A549 treated with Mapracorat at 1 μM for 4 hours (cell line): ENCODE measurements around the gene SLFNL1. TPM values are rescaled to one million over a fixed set of nuclear protein-coding genes. Genes with fewer than 3 reads are reported as not detected.

Source experiments
- total RNA-seq: library from RNA; stranded (reverse); fragments of 200-300 nt; extraction: Qiagen RNA extraction; gene quantifications from 5 replicates; pipeline ENCODE4 v1.2.3, GENCODE V29; 2022

The SLFNL1 gene
- 0.04 TPM in 1 of 5 replicates, not detected in the others for total RNA-seq

DNA sequence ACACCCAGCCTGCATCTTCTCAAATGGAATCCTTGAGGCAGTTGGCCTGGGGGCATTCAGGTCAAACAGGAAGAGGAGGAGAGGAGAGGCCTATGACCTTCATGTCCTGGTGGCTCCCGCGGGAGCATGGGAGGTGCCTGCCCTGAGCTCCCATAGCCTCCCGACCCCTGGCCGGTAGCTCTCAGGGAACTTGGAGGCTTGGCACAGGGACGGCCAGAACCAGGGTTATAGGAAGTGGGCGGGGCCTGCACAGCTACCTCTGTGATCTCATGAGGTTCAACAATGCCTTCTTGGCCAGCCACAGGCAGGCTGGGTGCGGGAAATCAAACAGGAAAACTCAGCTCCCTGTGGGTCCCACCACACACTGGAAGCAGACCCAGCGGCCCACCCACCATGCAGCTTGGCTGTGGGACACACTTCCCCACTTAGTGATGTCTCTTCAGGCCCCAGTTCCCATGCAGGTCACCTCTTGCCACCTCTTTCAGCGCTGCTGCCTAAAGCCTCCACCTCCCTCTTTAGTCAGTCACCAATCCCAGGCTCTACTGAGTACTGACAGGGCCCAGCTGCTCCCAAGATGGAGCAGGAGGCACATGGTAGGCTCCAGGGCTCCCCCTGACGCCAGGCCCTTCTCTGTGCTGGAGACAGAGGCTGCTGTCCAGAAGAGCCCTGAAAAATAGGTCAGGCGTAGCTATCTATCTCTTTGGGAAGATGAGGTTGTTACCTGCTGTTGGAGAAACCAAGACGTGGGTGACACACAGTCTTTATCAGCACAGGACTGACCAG lies at the start of gene SLFNL1:
TSS of gene SLFNL1 (minus strand) at position 200 of the 783 bp plus-strand sequence. CDS start 1,065 bp downstream, outside the sequence.

DNA sequence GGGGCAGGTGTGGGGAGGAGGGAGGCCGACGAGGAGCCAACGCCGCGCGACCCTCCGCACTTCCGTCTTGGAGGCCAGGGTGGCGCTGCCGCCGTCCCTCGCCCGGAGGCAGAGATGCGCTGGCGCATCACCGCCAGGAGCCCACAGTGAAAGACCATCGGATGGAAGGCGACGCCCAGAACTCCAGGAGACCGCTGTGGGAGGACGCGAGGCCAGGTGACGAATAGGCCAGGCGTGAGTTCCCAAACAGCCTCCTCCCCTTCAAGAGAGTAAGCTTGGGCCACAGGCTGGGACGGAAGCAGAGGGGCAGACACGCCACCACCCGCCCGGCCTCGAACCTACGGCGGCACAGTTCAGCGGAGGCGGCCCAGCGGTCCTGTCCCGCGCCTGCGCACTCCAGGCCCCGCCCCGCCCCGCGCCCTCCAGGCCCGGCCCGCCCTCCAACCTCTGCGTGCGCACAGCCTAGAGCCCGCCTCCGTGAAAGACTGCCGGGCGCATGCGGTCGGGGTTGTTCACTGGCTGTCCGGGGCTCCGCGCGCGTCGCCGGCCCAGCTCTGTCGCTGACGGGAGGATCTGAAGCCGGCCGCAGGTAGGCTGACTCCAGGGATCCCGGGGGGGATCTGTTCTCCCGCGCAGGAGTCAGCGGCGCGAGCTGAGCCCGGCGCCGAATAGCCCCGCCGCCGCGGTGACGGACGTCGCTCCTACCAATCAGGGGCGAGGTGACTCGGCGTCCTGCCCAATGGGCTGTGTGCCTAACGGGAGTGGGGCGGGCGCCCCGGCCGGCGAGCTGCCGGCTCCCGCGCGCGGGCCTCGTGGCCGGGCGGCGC lies 42.1 kb downstream of the SLFNL1 start, which contains the start of gene CTPS1:
TSS of gene CTPS1 (plus strand) at position 456 of the 827 bp plus-strand sequence. CDS start 3,595 bp downstream, outside the sequence.

Other genes with a start within 250 kb of the SLFNL1 start
- 0.20 to 0.34 TPM (median 0.26 TPM) in 5 replicates for gene KCNQ4, start 237.9 kb downstream of the SLFNL1 start, total RNA-seq
- gene CITED4, start 159.4 kb downstream of the SLFNL1 start, total RNA-seq: 53.4 to 113 TPM (median 98.2 TPM) in 5 replicates
- gene CTPS1, start 42.0 kb downstream of the SLFNL1 start, total RNA-seq: 86.4 to 112 TPM (median 90.7 TPM) in 5 replicates
- gene SCMH1, start 220.6 kb upstream of the SLFNL1 start, total RNA-seq: 11.3 to 14.2 TPM (median 12.9 TPM) in 5 replicates